ENCODE measurements around the gene MTG2.

MTG2 gene

GRCh38 chr20:62236766-62237513 is 54.1 kb downstream of the MTG2 start:
- no peak for DNase-seq

- no peak for DNase-seq
These were observed 54.6 kb downstream of the MTG2 start for GRCh38 chr20:62237514-62237800.

- DNase-seq = peak; percentile 98
These were observed 55.2 kb downstream of the MTG2 start, which contains the start of gene OSBPL2 for GRCh38 chr20:62237801-62238568. OSBPL2 (plus strand) TSS chr20:62238521; CDS start chr20:62256185, 17,664 bp downstream.

- no peak for DNase-seq
These were observed 55.9 kb downstream of the MTG2 start for GRCh38 chr20:62238569-62239277.

- DNase-seq = no peak
These were observed 56.6 kb downstream of the MTG2 start for GRCh38 chr20:62239278-62239879.

- DNase-seq = no peak
These were observed 57.3 kb downstream of the MTG2 start for GRCh38 chr20:62240020-62240685.

GRCh38 chr20:62241506-62241905 is 58.7 kb downstream of the MTG2 start:
- DNase-seq = no peak

- DNase-seq = no peak
These were observed 59.3 kb downstream of the MTG2 start for GRCh38 chr20:62242176-62242575.

- DNase-seq = no peak
These were observed 60.3 kb downstream of the MTG2 start for GRCh38 chr20:62243106-62243505.

- DNase-seq = no peak
These were observed 61.2 kb downstream of the MTG2 start for GRCh38 chr20:62243906-62244515.

GRCh38 chr20:62244644-62245108 is 61.8 kb downstream of the MTG2 start:
- peak; percentile 12 for DNase-seq

- DNase-seq = no peak
These were observed 63.1 kb downstream of the MTG2 start for GRCh38 chr20:62245911-62246280.

- no peak for DNase-seq
These were observed 63.6 kb downstream of the MTG2 start for GRCh38 chr20:62246431-62246830.

GRCh38 chr20:62246872-62247652 is 64.2 kb downstream of the MTG2 start:
- no peak for DNase-seq

- no peak for DNase-seq
These were observed 66.2 kb downstream of the MTG2 start for GRCh38 chr20:62248890-62249560.

GRCh38 chr20:62252342-62252966 is 69.6 kb downstream of the MTG2 start:
- peak; percentile 58 for DNase-seq
